Upper lobe of left lung (tissue), 6 donors: ENCODE data around the gene RIPK3. TPM values are rescaled to one million over a fixed set of nuclear protein-coding genes. Genes with fewer than 3 reads are reported as not detected.
"Not testable (repeated sequence)": the region's sequence is repeated elsewhere in the genome, so short reads cannot be mapped to it uniquely, and the experiment has no call there.

ENCODE experiments used
- ATAC-seq, 2 donors: fragments of 200-7000 bp; cut with Tn5 transposase; one replicate each; pipeline ENCODE4 v1.9.1; 2022; ENCODE audit warnings: mild to moderate bottlenecking in 2 of 2, moderate library complexity in 2 of 2; ENCODE audit not compliant: low FRiP score in 2 of 2
- DNase-seq, 2 donors: peaks; one replicate each; pipeline ENCODE4 v3.0.0-alpha.2; 2019 to 2020
- H3K27ac ChIP-seq, 4 donors: fragments of 200-600 bp; sonication (generic); one replicate each; pipeline ENCODE4 v1.5.1; 2016 to 2019
- H3K27me3 ChIP-seq, 4 donors: fragments of 200-600 bp; sonication (generic); one replicate each; pipeline ENCODE4 v1.5.1; 2017 to 2019
- H3K36me3 ChIP-seq, 4 donors: fragments of 200-600 bp; sonication (generic); one replicate each; pipeline ENCODE4 v1.5.1; 2016 to 2019
- H3K4me1 ChIP-seq, 4 donors: fragments of 200-600 bp; sonication (generic); one replicate each; pipeline ENCODE4 v1.5.1; 2018 to 2019
- H3K4me3 ChIP-seq, 4 donors: fragments of 200-600 bp; sonication (generic); one replicate each; pipeline ENCODE4 v1.5.1; 2017 to 2019; ENCODE audit warnings: mild to moderate bottlenecking in 2 of 4, moderate library complexity in 1 of 4
- H3K9me3 ChIP-seq, 4 donors: fragments of 200-600 bp; sonication (generic); one replicate each; pipeline ENCODE4 v1.5.1; 2018 to 2019
- CTCF ChIP-seq, 6 experiments: fragments of 450-650 bp in 4 of 6; fragments of 200-600 bp in 2 of 6; sonication (generic) in 2 of 6; IDR thresholded peaks; one replicate each; pipeline ENCODE4 v1.5.1; 2016 to 2019; ENCODE audit warnings: antibody characterized with exemption in 6 of 6
- EP300 ChIP-seq, 4 donors: sonication (generic); formaldehyde crosslinking; IDR thresholded peaks; one replicate each; pipeline ENCODE4 v1.5.1; 2017; ENCODE audit warnings: antibody characterized with exemption in 4 of 4, control low read depth in 2 of 4
- POLR2A ChIP-seq, 4 donors: fragments of 450-650 bp; IDR thresholded peaks; one replicate each; pipeline ENCODE4 v1.5.1; 2016 to 2017; ENCODE audit warnings: antibody characterized with exemption in 4 of 4, mild to moderate bottlenecking in 2 of 4
- POLR2AphosphoS5 ChIP-seq, 2 donors: sonication (generic); formaldehyde crosslinking; IDR thresholded peaks; one replicate each; pipeline ENCODE4 v1.5.1; 2017; ENCODE audit warnings: antibody characterized with exemption in 2 of 2
- WGBS, 2 donors: methylation state at CpG; one replicate each; pipeline ENCODE4 v1.1.5; 2017 to 2018; 5-methylcytosine and 5-hydroxymethylcytosine counted together
- total RNA-seq, 6 donors: library from RNA; depleted of rRNA in 4 of 6; stranded (reverse); fragments of >200 nt in 4 of 6; gene quantifications; one replicate each; pipeline versions ENCODE4 v1.1.0 to v1.2.1, GENCODE V29; 2016 to 2021
- donor health status: DM: no; HTN: no; CAD: no; lungs with moderate emphysema.
- donor health status: DM: no; HTN: yes; CAD: no; lungs with severe emphysema.

RIPK3 gene
- total RNA-seq, 6 donors from 2014 or later = 16.1 to 92.2 (median 29.1) TPM

GRCh38 chr14:24377126-24377525, 37.3 kb upstream of the RIPK3 start:
- H3K9me3 ChIP-seq = no peaks in the 10 kb centered on the region
- ATAC-seq = no peak
- no peak for DNase-seq
- H3K27me3 ChIP-seq = no peaks in the 10 kb centered on the region
- 74 to 79% methylated on average over 7 of the region's 7 CpGs for WGBS, 2 donors
- peaks cover 0 to 4% (median 0%) of the 10 kb centered on the region in 4 donors for H3K36me3 ChIP-seq
- TF ChIP-seq POLR2AphosphoS5 (IDR thresholded peaks at IDR 0.05) (no peak), EP300 (IDR thresholded peaks at IDR 0.05) (no peak), POLR2A (IDR thresholded peaks at IDR 0.05) (no peak), CTCF (IDR thresholded peaks at IDR 0.05) (no peak)
- no peak overlapping the region for H3K27ac ChIP-seq
- H3K4me1 ChIP-seq = peaks cover 0 to 7% (median 2%) of the 10 kb centered on the region in 4 donors
- no peak overlapping the region for H3K4me3 ChIP-seq

DNA sequence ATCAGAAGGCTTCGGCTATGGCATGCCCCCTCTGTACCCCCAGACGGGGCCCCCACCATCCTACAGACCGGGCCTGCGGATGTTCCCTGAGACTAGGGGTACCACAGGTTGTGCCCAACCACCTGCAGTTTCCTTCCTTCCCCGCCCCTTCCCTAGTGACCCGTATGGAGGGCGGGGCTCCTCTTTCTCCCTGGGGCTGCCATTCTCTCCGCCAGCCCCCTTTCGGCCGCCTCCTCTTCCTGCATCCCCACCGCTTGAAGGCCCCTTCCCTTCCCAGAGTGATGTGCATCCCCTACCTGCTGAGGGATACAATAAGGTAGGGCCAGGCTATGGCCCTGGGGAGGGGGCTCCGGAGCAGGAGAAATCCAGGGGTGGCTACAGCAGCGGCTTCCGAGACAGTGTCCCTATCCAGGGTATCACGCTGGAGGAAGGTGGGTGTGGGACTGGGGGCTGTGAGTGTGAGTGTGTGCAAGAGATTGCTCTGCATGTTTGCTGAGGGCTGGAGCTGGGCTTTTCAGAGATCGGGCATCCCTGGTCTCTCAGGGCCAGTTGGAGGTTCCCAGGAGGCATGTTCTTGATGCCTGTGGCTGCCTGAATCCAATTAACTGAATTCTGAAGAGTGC, 36.8 kb upstream of the RIPK3 start:
- Histone ChIP-seq H3K27ac (no peak overlapping the region), H3K4me3 (no peak overlapping the region), H3K9me3 (no peaks in the 10 kb centered on the region), H3K4me1 (peaks cover 0 to 7% (median 2%) of the 10 kb centered on the region in 4 donors), H3K27me3 (no peaks in the 10 kb centered on the region), H3K36me3 (peaks cover 0 to 4% (median 0%) of the 10 kb centered on the region in 4 donors)
- 74 to 81% methylated on average over 11 to 16 of the region's 16 CpGs for WGBS, 2 donors
- TF ChIP-seq EP300 (IDR thresholded peaks at IDR 0.05) (no peak), POLR2AphosphoS5 (IDR thresholded peaks at IDR 0.05) (no peak), POLR2A (IDR thresholded peaks at IDR 0.05) (no peak), CTCF (IDR thresholded peaks at IDR 0.05) (no peak)
- ATAC-seq = no peak
- no peak for DNase-seq

DNA sequence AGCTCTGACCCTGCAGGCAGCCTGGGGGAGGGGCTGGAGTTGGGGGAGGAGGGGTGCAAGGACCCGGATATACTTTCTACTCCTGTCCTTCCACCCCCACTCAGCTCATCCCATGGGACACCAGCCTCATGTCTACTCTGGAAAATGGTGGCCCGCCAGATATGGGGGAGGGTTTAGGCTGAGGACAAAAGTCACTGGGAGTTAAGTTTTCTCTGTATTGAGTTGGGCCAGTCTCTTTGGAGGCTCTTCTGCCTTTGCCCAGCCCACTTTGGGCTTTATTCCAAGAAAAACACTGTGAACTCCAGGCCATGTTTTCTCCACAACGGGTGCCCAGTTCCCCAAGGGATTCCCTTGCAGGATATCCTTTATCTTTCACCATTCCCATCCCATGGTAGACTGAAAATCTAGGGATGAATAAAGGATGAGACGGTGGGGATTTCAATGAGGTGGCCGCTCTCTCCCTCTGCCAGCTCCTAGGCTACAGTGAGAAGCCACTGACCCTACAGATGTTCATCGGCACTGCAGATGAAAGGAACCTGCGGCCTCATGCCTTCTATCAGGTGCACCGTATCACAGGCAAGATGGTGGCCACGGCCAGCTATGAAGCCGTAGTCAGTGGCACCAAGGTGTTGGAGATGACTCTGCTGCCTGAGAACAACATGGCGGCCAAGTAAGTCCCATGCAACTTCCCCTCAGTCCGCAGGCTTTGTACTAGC, 33.1 kb upstream of the RIPK3 start:
- Histone ChIP-seq H3K36me3 (peaks cover 0 to 4% (median 0%) of the 10 kb centered on the region in 4 donors), H3K4me1 (peaks cover 4 to 16% (median 9%) of the 10 kb centered on the region in 4 donors), H3K27ac (peak overlapping the region in 1 of 4 donors; percentile 40), H3K9me3 (no peaks in the 10 kb centered on the region), H3K27me3 (no peaks in the 10 kb centered on the region), H3K4me3 (no peak overlapping the region)
- no peak for DNase-seq
- TF ChIP-seq POLR2AphosphoS5 (IDR thresholded peaks at IDR 0.05) (no peak), EP300 (IDR thresholded peaks at IDR 0.05) (no peak), POLR2A (IDR thresholded peaks at IDR 0.05) (no peak), CTCF (IDR thresholded peaks at IDR 0.05) (no peak)
- 77 to 86% methylated on average over 10 to 12 of the region's 12 CpGs for WGBS, 2 donors
- no peak for ATAC-seq

DNA sequence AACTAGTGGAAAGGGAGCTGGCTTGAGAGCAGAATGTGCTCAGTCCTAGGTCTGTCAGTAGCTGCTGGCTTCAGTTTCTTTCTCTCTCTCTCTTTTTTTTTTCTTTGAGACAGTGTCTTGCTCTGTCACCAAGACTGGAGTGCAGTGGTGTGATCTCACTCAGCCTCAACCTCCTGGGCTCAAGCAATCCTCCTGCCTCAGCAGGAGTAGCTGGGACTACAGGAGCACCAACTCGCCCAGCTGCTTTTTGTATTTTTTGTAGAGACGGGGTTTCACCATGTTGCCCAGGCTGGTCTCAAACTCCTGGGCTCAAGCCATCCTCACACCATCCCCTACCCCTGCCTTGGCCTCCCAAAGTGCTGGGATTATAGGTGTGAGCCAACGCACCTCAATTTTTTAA, 31.8 kb upstream of the RIPK3 start:
- not testable (repeated sequence) for DNase-seq, H3K36me3 ChIP-seq, H3K27ac ChIP-seq, H3K9me3 ChIP-seq, H3K27me3 ChIP-seq, H3K4me3 ChIP-seq, ATAC-seq
- peaks cover 10 to 25% (median 18%) of the 10 kb centered on the region in 4 donors for H3K4me1 ChIP-seq
- 93 to 98% methylated on average over 3 of the region's 3 CpGs for WGBS, 2 donors

DNA sequence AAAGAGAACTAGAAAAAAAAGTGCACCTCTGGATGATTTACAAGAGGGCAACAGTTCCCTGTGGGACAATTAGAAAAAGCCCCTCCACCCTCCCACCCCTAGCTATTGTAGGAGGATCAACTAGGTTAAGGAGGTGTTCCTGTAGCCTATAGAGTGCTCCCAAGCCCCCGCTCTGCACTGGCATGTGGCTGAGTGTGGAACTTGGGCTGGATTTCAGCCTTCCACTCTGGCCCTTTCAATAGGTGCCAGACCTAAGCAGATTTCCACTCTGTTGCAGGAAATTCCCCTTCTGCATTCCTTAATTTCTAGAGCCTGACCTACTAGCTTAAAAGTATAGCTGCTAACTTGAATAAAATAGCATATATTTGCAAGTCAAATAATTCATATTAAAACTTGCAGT, 31.0 kb upstream of the RIPK3 start:
- ATAC-seq (no peak), DNase-seq (no peak)
- Histone ChIP-seq H3K27me3 (no peaks in the 10 kb centered on the region), H3K36me3 (no peaks in the 10 kb centered on the region), H3K4me3 (no peak overlapping the region), H3K27ac (no peak overlapping the region), H3K9me3 (no peaks in the 10 kb centered on the region), H3K4me1 (peaks cover 16 to 33% (median 25%) of the 10 kb centered on the region in 4 donors)
- 61 to 86% methylated on average over 1 of the region's 1 CpG for WGBS, 2 donors
- TF ChIP-seq CTCF (IDR thresholded peaks at IDR 0.05) = no peak
- TF ChIP-seq POLR2AphosphoS5 (IDR thresholded peaks at IDR 0.05) = no peak
- no peak for TF ChIP-seq EP300 (IDR thresholded peaks at IDR 0.05)
- TF ChIP-seq POLR2A (IDR thresholded peaks at IDR 0.05) = no peak
